ENCODE results near the gene CHGA.

GRCh38 chr14:92928961-92929688 lies 6.2 kb downstream of the CHGA start:
- no peak for TF ChIP-seq POLR2AphosphoS5 (IDR thresholded peaks at IDR 0.05; ENCODE audit: low read depth, low read length)
- no peak for TF ChIP-seq POLR2A (IDR thresholded peaks at IDR 0.05; ENCODE audit: low read depth, low read length)
- TF ChIP-seq POU2F2 (IDR thresholded peaks at IDR 0.05; ENCODE audit: low read depth, low read length), result no peak
